ENCODE data around the gene GGT1.
"Not testable (repeated sequence)": the region's sequence is repeated elsewhere in the genome, so short reads cannot be mapped to it uniquely, and the experiment has no call there.

The GGT1 gene

DNA sequence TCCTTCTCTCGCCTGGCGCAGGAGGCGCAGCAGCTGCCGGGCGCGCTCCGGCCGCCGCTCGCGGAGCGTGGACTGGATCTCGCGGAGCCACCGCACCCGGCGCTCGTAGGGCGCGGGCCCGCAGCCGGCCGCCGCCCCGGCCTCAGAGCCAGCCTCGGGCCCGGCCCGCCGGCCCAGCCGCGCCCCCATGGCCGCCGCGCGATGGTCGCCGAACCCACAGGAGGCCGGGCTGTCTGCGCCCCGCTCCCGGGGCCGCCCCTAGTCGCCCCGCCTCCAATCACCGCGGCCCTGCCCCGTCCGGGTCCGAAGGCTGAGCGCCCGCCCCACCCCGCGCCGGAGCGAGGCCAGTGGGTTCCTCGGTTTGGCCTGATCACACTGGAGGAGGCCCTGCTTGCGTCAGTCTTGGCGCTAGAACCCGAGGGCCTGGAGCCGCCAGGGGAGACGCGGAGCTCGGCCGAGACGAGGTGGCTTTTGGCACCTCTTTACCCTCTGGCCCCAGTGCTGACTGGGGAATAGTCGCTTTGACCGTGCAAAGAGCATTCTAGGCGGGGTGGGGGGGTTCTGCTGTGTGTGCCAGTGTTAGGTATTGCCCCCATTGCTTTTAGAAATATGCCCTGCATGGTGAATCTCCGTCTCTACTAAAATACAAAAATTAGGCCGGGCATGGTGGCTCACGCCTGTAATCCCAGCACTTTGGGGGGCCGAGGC lies 10.0 kb upstream of the GGT1 start, which contains the start of gene LRRC75B:
LRRC75B (minus strand) TSS at position 223 of the 708 bp plus-strand sequence; CDS start at position 189, 34 bp downstream.
- DNase-seq (ENCODE audit: low read depth), result peak; percentile 55
- TF ChIP-seq, protein P1, sequence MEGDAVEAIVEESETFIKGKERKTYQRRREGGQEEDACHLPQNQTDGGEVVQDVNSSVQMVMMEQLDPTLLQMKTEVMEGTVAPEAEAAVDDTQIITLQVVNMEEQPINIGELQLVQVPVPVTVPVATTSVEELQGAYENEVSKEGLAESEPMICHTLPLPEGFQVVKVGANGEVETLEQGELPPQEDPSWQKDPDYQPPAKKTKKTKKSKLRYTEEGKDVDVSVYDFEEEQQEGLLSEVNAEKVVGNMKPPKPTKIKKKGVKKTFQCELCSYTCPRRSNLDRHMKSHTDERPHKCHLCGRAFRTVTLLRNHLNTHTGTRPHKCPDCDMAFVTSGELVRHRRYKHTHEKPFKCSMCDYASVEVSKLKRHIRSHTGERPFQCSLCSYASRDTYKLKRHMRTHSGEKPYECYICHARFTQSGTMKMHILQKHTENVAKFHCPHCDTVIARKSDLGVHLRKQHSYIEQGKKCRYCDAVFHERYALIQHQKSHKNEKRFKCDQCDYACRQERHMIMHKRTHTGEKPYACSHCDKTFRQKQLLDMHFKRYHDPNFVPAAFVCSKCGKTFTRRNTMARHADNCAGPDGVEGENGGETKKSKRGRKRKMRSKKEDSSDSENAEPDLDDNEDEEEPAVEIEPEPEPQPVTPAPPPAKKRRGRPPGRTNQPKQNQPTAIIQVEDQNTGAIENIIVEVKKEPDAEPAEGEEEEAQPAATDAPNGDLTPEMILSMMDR (IDR thresholded peaks at IDR 0.05; ENCODE audit: low read depth, low read length, missing control alignments), result no peak
- peak within 1 kb of the TSS; percentile 53 for H3K4me3 ChIP-seq (ENCODE audit: low read depth, low read length)
- in situ Hi-C loops (cut with HindIII; ENCODE audit: low sequenced_read_pairs), result no loop called here

DNA sequence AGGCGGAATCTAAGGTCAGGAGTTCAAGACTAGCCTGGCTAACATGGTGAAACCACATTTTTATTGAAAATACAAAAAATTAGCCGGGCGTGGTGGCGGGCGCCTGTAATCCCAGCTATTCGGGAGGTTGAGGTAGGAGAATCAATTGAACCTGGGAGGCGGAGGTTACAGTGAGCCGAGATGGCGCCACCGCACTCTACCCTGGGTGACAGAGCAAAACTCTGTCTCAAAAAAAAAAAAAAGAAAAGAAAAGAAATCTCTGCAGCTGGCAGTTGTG lies 9.5 kb upstream of the GGT1 start:
- DNase-seq (ENCODE audit: low read depth); in situ Hi-C loops (cut with HindIII; ENCODE audit: low sequenced_read_pairs): not testable (repeated sequence)
- H3K4me3 ChIP-seq (ENCODE audit: low read depth, low read length), result peak overlapping the region; percentile 53

- in situ Hi-C loops (cut with HindIII; ENCODE audit: low sequenced_read_pairs), result no loop called here
- TF ChIP-seq, protein P1 (IDR thresholded peaks at IDR 0.05; ENCODE audit: low read depth, low read length, missing control alignments), result no peak
- no peak overlapping the region for H3K4me3 ChIP-seq (ENCODE audit: low read depth, low read length)
- no peak for DNase-seq (ENCODE audit: low read depth)
These were observed 9.0 kb upstream of the GGT1 start for GRCh38 chr22:24593836-24594568.

DNA sequence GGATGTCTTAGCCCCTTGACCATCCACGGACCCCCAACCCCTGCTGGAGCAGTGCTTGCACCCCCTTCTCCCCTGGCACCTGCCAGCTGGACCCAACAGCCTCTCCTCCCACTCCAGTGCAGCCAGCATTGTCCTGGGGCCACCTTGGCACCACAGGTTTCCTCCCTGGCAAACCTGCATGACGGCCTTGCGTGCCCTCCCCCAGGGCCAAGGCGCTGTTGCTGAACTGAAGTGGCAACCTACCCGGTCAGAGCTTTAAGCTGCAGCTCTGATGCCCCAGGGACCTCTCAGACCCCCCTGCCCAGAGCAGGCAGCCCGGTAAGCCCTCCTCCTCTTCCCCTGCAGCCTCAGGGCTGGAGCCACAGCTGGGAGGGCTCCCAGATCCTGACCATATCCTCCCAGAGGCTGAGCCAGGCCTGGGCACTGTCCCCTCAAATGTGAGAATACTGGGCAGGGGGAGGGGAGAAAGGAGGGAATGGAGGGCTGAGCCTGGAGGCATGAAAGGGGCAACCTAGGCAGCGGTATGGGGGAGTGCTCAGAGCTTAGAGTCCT lies 8.3 kb upstream of the GGT1 start:
- TF ChIP-seq, protein P1 (IDR thresholded peaks at IDR 0.05; ENCODE audit: low read depth, low read length, missing control alignments), result no peak
- no peak overlapping the region for H3K4me3 ChIP-seq (ENCODE audit: low read depth, low read length)
- no peak for DNase-seq (ENCODE audit: low read depth)
- in situ Hi-C loops (cut with HindIII; ENCODE audit: low sequenced_read_pairs), result no loop called here

- no peak for DNase-seq (ENCODE audit: low read depth)
- in situ Hi-C loops (cut with HindIII; ENCODE audit: low sequenced_read_pairs), result no loop called here
These were observed 7.8 kb upstream of the GGT1 start for GRCh38 chr22:24595228-24595627.

GRCh38 chr22:24595863-24596262 lies 7.1 kb upstream of the GGT1 start:
- no peak for DNase-seq (ENCODE audit: low read depth)
- in situ Hi-C loops (cut with HindIII; ENCODE audit: low sequenced_read_pairs), result no loop called here
- TF ChIP-seq, protein P1 (IDR thresholded peaks at IDR 0.05; ENCODE audit: low read depth, low read length, missing control alignments), result no peak
- H3K4me3 ChIP-seq (ENCODE audit: low read depth, low read length), result no peak overlapping the region

More at GRCh38 chr22:24595228-24595627, 7.8 kb upstream of the GGT1 start:
- no peak overlapping the region for H3K4me3 ChIP-seq (ENCODE audit: low read depth, low read length)
- TF ChIP-seq, protein P1 (IDR thresholded peaks at IDR 0.05; ENCODE audit: low read depth, low read length, missing control alignments), result no peak

DNA sequence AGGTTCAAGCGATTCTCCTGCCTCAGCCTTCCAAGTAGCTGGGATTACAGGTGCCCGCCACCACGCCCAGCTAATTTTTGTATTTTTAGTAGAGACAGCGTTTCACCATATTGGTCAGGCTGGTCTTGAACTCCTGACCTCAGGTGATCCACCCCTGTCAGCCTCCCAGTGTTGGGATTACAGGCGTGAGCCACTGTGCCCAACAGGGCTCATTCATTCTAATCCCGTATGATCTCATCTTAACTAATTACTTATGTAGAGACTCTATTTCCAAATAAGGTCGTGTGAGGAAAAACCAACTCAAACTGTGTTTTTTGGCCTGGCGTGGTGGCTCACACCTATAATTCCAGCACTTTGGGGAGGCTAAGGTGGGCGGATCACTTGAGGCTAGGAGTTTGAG lies 5.9 kb upstream of the GGT1 start:
- in situ Hi-C loops (cut with HindIII; ENCODE audit: low sequenced_read_pairs); H3K4me3 ChIP-seq (ENCODE audit: low read depth, low read length); DNase-seq (ENCODE audit: low read depth): not testable (repeated sequence)
